RWPE2 (cell line): ENCODE data around the gene EXOSC10.
A peak's percentile ranks its signal among the peaks of the same experiment; 100 is the strongest.
"Not testable (repeated sequence)": the region's sequence is repeated elsewhere in the genome, so short reads cannot be mapped to it uniquely, and the experiment has no call there.

ENCODE experiments used
- ATAC-seq: fragments of 200-7000 bp; cut with Tn5 transposase; 3 replicates; pipeline ENCODE4 v1.9.1; 2021; ENCODE audit warnings: low read depth
- DNase-seq: peaks from one replicate; pipeline ENCODE4 v3.0.0-alpha.2; 2020; ENCODE audit warnings: low spot score
- H3K27ac ChIP-seq: fragments of 450-650 bp; 2 replicates; pipeline ENCODE4 v1.5.1; 2017; ENCODE audit warnings: mild to moderate bottlenecking; ENCODE audit not compliant: poor library complexity, severe bottlenecking
- H3K27me3 ChIP-seq: fragments of 250-450 bp; sonication (Bioruptor Pico); 2 replicates; pipeline ENCODE4 v1.5.1; 2021; ENCODE audit warnings: mild to moderate bottlenecking, moderate library complexity; ENCODE audit not compliant: insufficient read depth, poor library complexity, severe bottlenecking
- H3K36me3 ChIP-seq: fragments of 250-450 bp; sonication (Bioruptor Pico); 2 replicates; pipeline ENCODE4 v1.5.1; 2020; ENCODE audit warnings: low read depth, mild to moderate bottlenecking, moderate library complexity
- H3K4me1 ChIP-seq: fragments of 250-450 bp; sonication (Bioruptor Pico); 2 replicates; pipeline ENCODE4 v1.5.1; 2021; ENCODE audit warnings: mild to moderate bottlenecking, moderate library complexity; ENCODE audit not compliant: insufficient read depth, poor library complexity, severe bottlenecking
- H3K4me3 ChIP-seq: fragments of 250-450 bp; sonication (Bioruptor Pico); 2 replicates; pipeline ENCODE4 v1.5.1; 2021; ENCODE audit warnings: mild to moderate bottlenecking, moderate library complexity; ENCODE audit not compliant: severe bottlenecking
- H3K9me3 ChIP-seq: fragments of 250-450 bp; sonication (Bioruptor Pico); 2 replicates; pipeline ENCODE4 v1.5.1; 2021; ENCODE audit warnings: mild to moderate bottlenecking, moderate library complexity; ENCODE audit not compliant: severe bottlenecking
- CTCF ChIP-seq: fragments of 450-650 bp; IDR thresholded peaks from one replicate; pipeline ENCODE4 v1.5.1; 2017; ENCODE audit warnings: mild to moderate bottlenecking, moderate library complexity; ENCODE audit not compliant: poor library complexity, severe bottlenecking

The EXOSC10 gene

GRCh38 chr1:11067716-11068599 lies 31.7 kb downstream of the EXOSC10 start:
- Histone ChIP-seq H3K4me3 (no peak overlapping the region), H3K9me3 (no peaks in the 10 kb centered on the region), H3K4me1 (no peaks in the 10 kb centered on the region), H3K27me3 (no peaks in the 10 kb centered on the region), H3K27ac (no peak overlapping the region), H3K36me3 (peaks cover 81% of the 10 kb centered on the region)
- no peak for TF ChIP-seq CTCF
- peak; percentile 42 for DNase-seq
- no peak for ATAC-seq

- TF ChIP-seq CTCF = no peak
These were observed 33.9 kb downstream of the EXOSC10 start for GRCh38 chr1:11065796-11066195.

GRCh38 chr1:11064942-11065341 lies 34.7 kb downstream of the EXOSC10 start:
- DNase-seq = peak; percentile 1

More at GRCh38 chr1:11065796-11066195, 33.9 kb downstream of the EXOSC10 start:
- H3K27me3 ChIP-seq = no peaks in the 10 kb centered on the region
- no peak for DNase-seq
- H3K4me3 ChIP-seq = no peak overlapping the region
- H3K27ac ChIP-seq = no peak overlapping the region
- H3K9me3 ChIP-seq = no peaks in the 10 kb centered on the region
- ATAC-seq = no peak
- H3K4me1 ChIP-seq = peaks cover 3% of the 10 kb centered on the region
- H3K36me3 ChIP-seq = peaks cover 60% of the 10 kb centered on the region

GRCh38 chr1:11063937-11064537 lies 35.6 kb downstream of the EXOSC10 start:
- not testable (repeated sequence) for H3K27me3 ChIP-seq, H3K27ac ChIP-seq, ATAC-seq, H3K4me1 ChIP-seq, H3K9me3 ChIP-seq, H3K4me3 ChIP-seq
- peaks cover 46% of the 10 kb centered on the region for H3K36me3 ChIP-seq
- DNase-seq = peak; percentile 15

More at GRCh38 chr1:11064942-11065341, 34.7 kb downstream of the EXOSC10 start:
- no peak for TF ChIP-seq CTCF
- H3K27me3 ChIP-seq = no peaks in the 10 kb centered on the region
- H3K4me1 ChIP-seq = peaks cover 4% of the 10 kb centered on the region
- no peak overlapping the region for H3K27ac ChIP-seq
- no peak overlapping the region for H3K4me3 ChIP-seq
- peaks cover 55% of the 10 kb centered on the region for H3K36me3 ChIP-seq
- no peaks in the 10 kb centered on the region for H3K9me3 ChIP-seq
- ATAC-seq = no peak

GRCh38 chr1:11062965-11063401 lies 36.7 kb downstream of the EXOSC10 start:
- Histone ChIP-seq H3K27me3 (no peaks in the 10 kb centered on the region), H3K4me3 (no peak overlapping the region), H3K36me3 (peaks cover 46% of the 10 kb centered on the region), H3K9me3 (no peaks in the 10 kb centered on the region), H3K4me1 (peaks cover 4% of the 10 kb centered on the region), H3K27ac (no peak overlapping the region)
- peak; percentile 7 for DNase-seq
- no peak for ATAC-seq
- no peak for TF ChIP-seq CTCF
